Measurements from ENCODE around the gene EIF4E2. TPM values are rescaled to one million over a fixed set of nuclear protein-coding genes. Genes with fewer than 3 reads are reported as not detected.
A peak's percentile ranks its signal among the peaks of the same experiment; 100 is the strongest.

EIF4E2 gene
- total and polyA plus RNA-seq, 2 experiments from 2014 or later, result 76.9 to 122 TPM

DNA sequence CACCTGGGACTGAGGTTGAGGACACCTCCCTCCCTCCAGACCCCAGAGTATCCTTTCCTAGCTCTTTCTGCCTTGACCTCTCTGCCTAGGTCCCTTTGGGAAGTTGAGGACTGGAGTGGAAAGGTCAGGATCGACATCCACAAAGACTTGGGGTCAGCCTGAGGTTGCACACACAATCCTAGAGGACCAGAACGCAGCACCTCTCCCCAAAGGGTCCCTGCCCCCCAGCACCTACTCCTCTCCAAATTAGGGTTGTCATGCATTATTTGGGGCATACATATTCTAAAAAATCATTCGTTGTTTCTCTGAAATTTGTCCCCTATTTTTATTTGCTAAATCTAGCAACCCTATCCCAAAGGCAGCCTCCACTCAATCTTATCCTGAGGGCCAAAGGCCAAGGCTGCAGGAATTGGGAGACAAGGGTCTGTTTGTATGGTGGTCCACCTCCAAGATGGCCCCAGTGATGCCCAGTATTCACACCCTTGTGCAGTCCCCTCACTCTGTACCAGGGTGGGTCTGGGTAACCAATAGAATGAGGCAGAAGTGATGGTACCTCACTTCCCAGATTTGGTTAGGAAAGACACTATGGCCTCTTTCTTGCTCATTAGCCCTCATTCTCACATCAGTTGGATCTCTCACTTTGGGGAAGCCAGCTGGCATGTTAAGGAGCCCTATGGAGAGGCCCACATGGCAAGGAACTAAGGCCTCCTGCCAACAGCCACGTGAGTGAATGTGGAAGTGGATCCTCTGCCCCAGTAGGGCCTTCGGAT, 14.5 kb upstream of the EIF4E2 start:
- no peaks in the 10 kb centered on the region for H3K9me2 ChIP-seq (replicated peaks; ENCODE audit: insufficient read depth)
- no peaks in the 10 kb centered on the region for H3K79me2 ChIP-seq
- H3K27me3 ChIP-seq, result no peaks in the 10 kb centered on the region
- H3K27ac ChIP-seq, result no peak overlapping the region
- DNase-seq (ENCODE audit: low spot score), result no peak
- no peak overlapping the region for H2AFZ ChIP-seq
- no peak overlapping the region for H3K4me3 ChIP-seq
- H3K4me2 ChIP-seq, result no peak overlapping the region
- H3K4me1 ChIP-seq (ENCODE audit: insufficient read depth), result no peaks in the 10 kb centered on the region
- no peaks in the 10 kb centered on the region for H4K20me1 ChIP-seq (ENCODE audit: insufficient read depth, poor library complexity, severe bottlenecking)
- TF ChIP-seq, protein P1, sequence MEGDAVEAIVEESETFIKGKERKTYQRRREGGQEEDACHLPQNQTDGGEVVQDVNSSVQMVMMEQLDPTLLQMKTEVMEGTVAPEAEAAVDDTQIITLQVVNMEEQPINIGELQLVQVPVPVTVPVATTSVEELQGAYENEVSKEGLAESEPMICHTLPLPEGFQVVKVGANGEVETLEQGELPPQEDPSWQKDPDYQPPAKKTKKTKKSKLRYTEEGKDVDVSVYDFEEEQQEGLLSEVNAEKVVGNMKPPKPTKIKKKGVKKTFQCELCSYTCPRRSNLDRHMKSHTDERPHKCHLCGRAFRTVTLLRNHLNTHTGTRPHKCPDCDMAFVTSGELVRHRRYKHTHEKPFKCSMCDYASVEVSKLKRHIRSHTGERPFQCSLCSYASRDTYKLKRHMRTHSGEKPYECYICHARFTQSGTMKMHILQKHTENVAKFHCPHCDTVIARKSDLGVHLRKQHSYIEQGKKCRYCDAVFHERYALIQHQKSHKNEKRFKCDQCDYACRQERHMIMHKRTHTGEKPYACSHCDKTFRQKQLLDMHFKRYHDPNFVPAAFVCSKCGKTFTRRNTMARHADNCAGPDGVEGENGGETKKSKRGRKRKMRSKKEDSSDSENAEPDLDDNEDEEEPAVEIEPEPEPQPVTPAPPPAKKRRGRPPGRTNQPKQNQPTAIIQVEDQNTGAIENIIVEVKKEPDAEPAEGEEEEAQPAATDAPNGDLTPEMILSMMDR (IDR thresholded peaks at IDR 0.05; ENCODE audit: poor library complexity), result no peak
- no peak for TF ChIP-seq EZH2 (IDR thresholded peaks at IDR 0.05; ENCODE audit: borderline replicate concordance)
- TF ChIP-seq EZH2phosphoT487 (IDR thresholded peaks at IDR 0.05; ENCODE audit: low read depth, severe bottlenecking, unreplicated experiment), result no peak
- H3K36me3 ChIP-seq (replicated peaks; ENCODE audit: insufficient read depth, low read depth), result no peaks in the 10 kb centered on the region
- WGBS (ENCODE audit: low lambda C conversion rate, missing lambda C conversion rate), result 93% methylated on average over 5 of the region's 5 CpGs
- H3K9me3 ChIP-seq (ENCODE audit: low read depth), result no peaks in the 10 kb centered on the region

DNA sequence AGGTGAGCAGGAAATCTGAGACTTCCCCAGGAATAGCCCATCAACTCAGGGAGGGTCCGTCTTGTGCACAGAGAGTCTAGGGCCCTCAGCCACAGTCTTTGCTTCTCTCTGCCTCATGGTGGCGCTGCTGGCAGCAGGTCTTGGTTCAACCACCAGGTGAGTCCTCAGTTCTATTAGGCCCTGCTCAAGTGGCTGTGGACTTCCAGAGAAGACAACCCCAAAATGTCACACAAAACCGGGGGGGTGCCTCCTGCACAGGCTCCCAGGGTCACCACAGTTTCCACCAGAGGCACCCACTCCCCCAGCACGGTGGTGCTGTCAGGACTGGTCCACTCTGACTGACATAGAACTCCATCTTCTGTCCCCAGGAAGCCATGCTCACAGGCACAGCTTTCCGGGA, 13.4 kb upstream of the EIF4E2 start:
- Histone ChIP-seq H3K9me3 (ENCODE audit: low read depth) (no peaks in the 10 kb centered on the region), H3K27ac (no peak overlapping the region), H3K4me3 (no peak overlapping the region), H3K4me1 (ENCODE audit: insufficient read depth) (no peaks in the 10 kb centered on the region), H3K4me2 (no peak overlapping the region), H3K27me3 (no peaks in the 10 kb centered on the region), H3K9me2 (replicated peaks; ENCODE audit: insufficient read depth) (no peaks in the 10 kb centered on the region), H3K36me3 (replicated peaks; ENCODE audit: insufficient read depth, low read depth) (no peaks in the 10 kb centered on the region), H3K79me2 (no peaks in the 10 kb centered on the region), H4K20me1 (ENCODE audit: insufficient read depth, poor library complexity, severe bottlenecking) (no peaks in the 10 kb centered on the region), H2AFZ (no peak overlapping the region)
- 63% methylated on average over 5 of the region's 5 CpGs for WGBS (ENCODE audit: low lambda C conversion rate, missing lambda C conversion rate)
- TF ChIP-seq EZH2phosphoT487 (IDR thresholded peaks at IDR 0.05; ENCODE audit: low read depth, severe bottlenecking, unreplicated experiment), result no peak
- TF ChIP-seq, protein P1 (IDR thresholded peaks at IDR 0.05; ENCODE audit: poor library complexity), result peak; percentile 8
- DNase-seq (ENCODE audit: low spot score), result no peak

DNA sequence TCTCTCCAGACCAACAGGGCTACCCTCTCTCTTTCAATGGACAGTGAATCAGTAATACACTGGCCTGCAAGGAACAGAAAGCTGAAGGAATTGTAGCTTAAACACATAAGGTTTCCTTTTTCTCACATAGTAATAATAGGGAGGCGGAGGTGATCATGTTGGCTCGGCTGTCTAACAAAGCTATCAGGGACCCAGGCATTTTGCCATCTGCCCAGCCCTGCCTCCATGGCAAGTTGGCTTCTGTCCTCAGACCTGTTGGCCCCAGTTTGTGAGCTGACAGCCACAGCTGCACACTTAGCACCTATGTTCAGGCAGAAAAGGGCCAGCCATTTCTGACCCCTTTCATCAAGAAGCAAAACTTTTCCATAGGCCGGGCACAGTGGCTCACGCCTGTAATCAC, 13.0 kb upstream of the EIF4E2 start:
- H3K9me2 ChIP-seq (replicated peaks; ENCODE audit: insufficient read depth), result no peaks in the 10 kb centered on the region
- H3K4me3 ChIP-seq, result no peak overlapping the region
- H2AFZ ChIP-seq, result no peak overlapping the region
- no peaks in the 10 kb centered on the region for H3K9me3 ChIP-seq (ENCODE audit: low read depth)
- H3K4me2 ChIP-seq, result no peak overlapping the region
- no peaks in the 10 kb centered on the region for H3K4me1 ChIP-seq (ENCODE audit: insufficient read depth)
- no peaks in the 10 kb centered on the region for H3K36me3 ChIP-seq (replicated peaks; ENCODE audit: insufficient read depth, low read depth)
- H3K79me2 ChIP-seq, result no peaks in the 10 kb centered on the region
- no peaks in the 10 kb centered on the region for H3K27me3 ChIP-seq
- TF ChIP-seq EZH2phosphoT487 (IDR thresholded peaks at IDR 0.05; ENCODE audit: low read depth, severe bottlenecking, unreplicated experiment) (no peak), EZH2 (IDR thresholded peaks at IDR 0.05; ENCODE audit: borderline replicate concordance) (no peak)
- TF ChIP-seq, protein P1 (IDR thresholded peaks at IDR 0.05; ENCODE audit: poor library complexity), result no peak
- no peak overlapping the region for H3K27ac ChIP-seq
- WGBS (ENCODE audit: low lambda C conversion rate, missing lambda C conversion rate), result 97% methylated on average over 4 of the region's 4 CpGs
- DNase-seq (ENCODE audit: low spot score), result no peak
- no peaks in the 10 kb centered on the region for H4K20me1 ChIP-seq (ENCODE audit: insufficient read depth, poor library complexity, severe bottlenecking)

All from hepatocyte (in vitro differentiated cells).